ENCODE data around the gene NUTF2.
A peak's percentile ranks its signal among the peaks of the same experiment; 100 is the strongest.

NUTF2 gene

DNA sequence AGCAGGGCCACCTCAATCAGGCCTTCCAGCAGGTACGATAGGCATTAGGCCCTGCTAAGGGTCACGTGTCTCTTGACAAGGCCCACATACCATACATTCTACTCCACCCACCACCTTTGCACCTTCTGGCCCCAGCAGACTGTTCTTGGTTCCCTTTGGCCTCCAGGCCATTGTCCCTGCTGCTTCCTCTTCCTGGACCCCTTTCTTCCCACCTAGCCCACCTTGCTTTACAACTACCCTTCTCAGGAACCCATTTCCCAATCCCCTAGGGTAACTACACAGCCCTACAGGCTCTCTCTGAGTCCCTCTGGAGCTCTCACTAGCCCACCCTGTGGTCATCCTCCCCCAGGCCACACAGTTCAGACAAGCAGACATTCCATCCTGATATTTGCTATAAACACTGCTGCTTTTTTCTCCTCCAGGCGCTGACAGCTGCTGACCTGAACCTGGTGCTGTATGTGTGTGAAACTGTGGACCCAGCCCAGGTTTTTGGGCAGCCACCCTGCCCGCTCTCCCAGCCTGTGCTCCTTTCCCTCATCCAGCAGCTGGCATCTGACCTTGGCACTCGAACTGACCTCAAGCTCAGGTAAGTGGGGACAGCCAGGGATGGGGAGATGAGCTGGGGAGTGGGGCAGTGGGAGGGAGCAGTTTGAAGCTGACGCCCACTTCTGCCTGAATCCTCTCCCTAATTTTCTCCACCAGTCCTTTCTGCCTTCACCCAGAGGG, 36.6 kb downstream of the NUTF2 start:
- H3K27ac Mint-ChIP-seq = no peak overlapping the region
- DNase-seq = no peak
- peak; percentile 32 for ATAC-seq
- H3K4me1 Mint-ChIP-seq = no peaks in the 10 kb centered on the region
- H3K27me3 Mint-ChIP-seq = no peaks in the 10 kb centered on the region
- no peaks in the 10 kb centered on the region for H3K9me3 Mint-ChIP-seq
- no peak overlapping the region for H3K4me3 Mint-ChIP-seq

DNA sequence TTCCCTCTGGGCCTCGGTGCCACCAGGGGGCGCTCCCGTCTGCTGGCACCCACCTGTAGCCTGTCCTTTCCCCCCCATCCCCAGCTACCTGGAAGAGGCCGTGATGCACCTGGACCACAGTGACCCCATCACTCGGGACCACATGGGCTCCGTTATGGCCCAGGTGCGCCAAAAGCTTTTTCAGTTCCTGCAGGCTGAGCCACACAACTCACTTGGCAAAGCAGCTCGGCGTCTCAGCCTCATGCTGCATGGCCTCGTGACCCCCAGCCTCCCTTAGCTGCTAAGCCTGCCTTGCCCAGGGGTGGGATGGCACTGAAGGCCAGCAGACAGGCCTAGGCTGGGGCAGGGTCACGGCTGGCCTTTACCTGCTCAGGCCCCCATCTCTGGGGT, 37.1 kb downstream of the NUTF2 start:
- Mint-ChIP-seq H3K4me3 (no peak overlapping the region), H3K9me3 (no peaks in the 10 kb centered on the region), H3K4me1 (no peaks in the 10 kb centered on the region), H3K27ac (no peak overlapping the region), H3K27me3 (no peaks in the 10 kb centered on the region)
- DNase-seq (peak; percentile 71 to 73), ATAC-seq (peak; percentile 84)

DNA sequence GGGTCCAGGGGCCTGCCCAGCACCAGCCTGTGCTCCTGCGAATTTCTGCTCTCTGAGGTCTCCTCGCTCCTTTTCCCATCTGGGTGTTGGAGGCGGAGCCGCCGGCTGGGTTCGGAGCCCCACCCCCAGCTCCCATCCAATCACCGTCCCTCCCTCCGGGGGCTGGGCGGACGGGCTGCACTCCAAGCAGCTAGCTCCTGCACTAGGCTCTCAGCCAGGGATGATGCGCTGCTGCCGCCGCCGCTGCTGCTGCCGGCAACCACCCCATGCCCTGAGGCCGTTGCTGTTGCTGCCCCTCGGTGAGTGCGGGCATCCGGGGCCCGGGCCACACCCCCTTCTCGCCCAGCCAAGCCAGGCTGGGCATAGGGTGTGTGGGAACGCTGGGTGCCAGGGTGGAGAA, 38.0 kb downstream of the NUTF2 start, which contains the start of gene NRN1L:
NRN1L (plus strand) TSS at position 202 of the 400 bp plus-strand sequence; CDS start at position 221, 19 bp downstream.
- H3K27me3 Mint-ChIP-seq = no peaks in the 10 kb centered on the region
- no peaks in the 10 kb centered on the region for H3K4me1 Mint-ChIP-seq
- DNase-seq (no peak), ATAC-seq (no peak)
- no peaks in the 10 kb centered on the region for H3K9me3 Mint-ChIP-seq
- H3K27ac Mint-ChIP-seq = peak within 1 kb of the TSS in 1 of 2 donors; percentile 67
- no peak within 1 kb of the TSS for H3K4me3 Mint-ChIP-seq

DNA sequence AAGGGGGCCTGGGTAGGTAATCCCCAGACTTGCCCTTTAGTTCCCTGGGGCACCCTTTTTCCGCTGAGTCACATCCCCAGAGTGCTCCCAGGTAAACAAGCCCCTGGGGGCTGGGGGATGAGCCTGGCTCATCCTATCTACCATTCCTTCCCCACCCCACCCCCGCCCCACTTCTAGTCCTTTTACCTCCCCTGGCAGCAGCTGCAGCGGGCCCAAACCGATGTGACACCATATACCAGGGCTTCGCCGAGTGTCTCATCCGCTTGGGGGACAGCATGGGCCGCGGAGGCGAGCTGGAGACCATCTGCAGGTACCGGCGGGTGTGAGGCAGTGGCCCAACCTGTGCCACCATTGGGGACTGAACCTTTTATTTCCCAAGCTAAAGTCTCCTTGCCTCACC, 38.8 kb downstream of the NUTF2 start:
- no peaks in the 10 kb centered on the region for H3K9me3 Mint-ChIP-seq
- H3K27me3 Mint-ChIP-seq = no peaks in the 10 kb centered on the region
- DNase-seq = no peak
- H3K27ac Mint-ChIP-seq = no peak overlapping the region
- no peaks in the 10 kb centered on the region for H3K4me1 Mint-ChIP-seq
- no peak overlapping the region for H3K4me3 Mint-ChIP-seq
- ATAC-seq = no peak

DNA sequence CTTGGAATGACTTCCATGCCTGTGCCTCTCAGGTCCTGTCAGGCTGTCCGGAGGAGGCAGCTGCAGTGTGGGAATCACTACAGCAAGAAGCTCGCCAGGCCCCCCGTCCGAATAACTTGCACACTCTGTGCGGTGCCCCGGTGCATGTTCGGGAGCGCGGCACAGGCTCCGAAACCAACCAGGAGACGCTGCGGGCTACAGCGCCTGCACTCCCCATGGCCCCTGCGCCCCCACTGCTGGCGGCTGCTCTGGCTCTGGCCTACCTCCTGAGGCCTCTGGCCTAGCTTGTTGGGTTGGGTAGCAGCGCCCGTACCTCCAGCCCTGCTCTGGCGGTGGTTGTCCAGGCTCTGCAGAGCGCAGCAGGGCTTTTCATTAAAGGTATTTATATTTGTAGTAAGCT, 39.2 kb downstream of the NUTF2 start:
- Mint-ChIP-seq H3K9me3 (no peaks in the 10 kb centered on the region), H3K27me3 (no peaks in the 10 kb centered on the region), H3K4me1 (no peaks in the 10 kb centered on the region), H3K4me3 (no peak overlapping the region), H3K27ac (no peak overlapping the region)
- no peak for DNase-seq
- ATAC-seq = no peak

DNA sequence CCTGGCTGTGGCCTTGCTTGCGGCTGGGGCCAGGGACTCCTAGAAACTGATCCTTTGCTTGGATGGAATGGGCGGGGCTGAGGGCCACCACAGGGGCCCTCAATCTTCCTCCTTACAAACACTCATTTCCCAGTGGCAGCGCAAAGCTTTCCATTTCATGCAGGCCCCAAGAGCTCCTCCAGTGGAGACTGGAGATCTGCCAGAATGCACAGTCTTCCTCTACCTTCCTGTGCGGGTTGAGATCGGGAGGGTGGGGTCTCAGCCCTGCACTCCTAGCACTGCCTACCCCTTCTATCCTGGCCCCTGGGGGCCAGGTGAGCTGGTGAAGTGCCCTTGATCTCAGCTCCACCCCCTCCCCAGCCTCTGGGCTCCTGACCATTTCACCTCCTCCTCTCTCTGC, 39.7 kb downstream of the NUTF2 start:
- H3K27ac Mint-ChIP-seq = peak overlapping the region in 1 of 2 donors; percentile 20
- no peak overlapping the region for H3K4me3 Mint-ChIP-seq

DNA sequence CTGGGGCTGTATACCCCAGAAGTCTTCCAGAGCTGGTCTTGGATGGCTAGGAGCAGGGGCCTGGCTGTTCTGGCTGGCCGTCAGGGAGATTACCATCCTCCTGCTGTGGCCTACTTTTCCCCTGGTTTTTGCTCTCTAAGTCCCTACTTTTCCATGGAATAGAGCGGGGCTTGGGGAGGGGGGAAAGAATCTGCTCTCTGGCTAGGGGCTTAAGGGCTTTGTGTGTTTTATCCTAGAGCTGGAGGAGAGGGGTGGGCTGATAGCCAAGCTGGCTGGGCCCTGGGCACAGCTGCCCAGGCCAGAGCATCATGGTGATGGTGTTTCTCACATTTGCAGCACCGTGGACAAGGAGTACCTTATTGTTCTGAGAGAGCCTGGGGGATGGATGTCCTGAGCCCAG, 41.6 kb downstream of the NUTF2 start:
- ATAC-seq (no peak), DNase-seq (no peak)
- H3K27me3 Mint-ChIP-seq = no peaks in the 10 kb centered on the region
- no peak overlapping the region for H3K4me3 Mint-ChIP-seq
- H3K27ac Mint-ChIP-seq = no peak overlapping the region
- H3K9me3 Mint-ChIP-seq = no peaks in the 10 kb centered on the region
- H3K4me1 Mint-ChIP-seq = peaks cover 8% of the 10 kb centered on the region

More for the DNA sequence above, 39.7 kb downstream of the NUTF2 start:
- no peak for DNase-seq
- H3K27me3 Mint-ChIP-seq = no peaks in the 10 kb centered on the region
- H3K4me1 Mint-ChIP-seq = no peaks in the 10 kb centered on the region
- no peak for ATAC-seq
- no peaks in the 10 kb centered on the region for H3K9me3 Mint-ChIP-seq

DNA sequence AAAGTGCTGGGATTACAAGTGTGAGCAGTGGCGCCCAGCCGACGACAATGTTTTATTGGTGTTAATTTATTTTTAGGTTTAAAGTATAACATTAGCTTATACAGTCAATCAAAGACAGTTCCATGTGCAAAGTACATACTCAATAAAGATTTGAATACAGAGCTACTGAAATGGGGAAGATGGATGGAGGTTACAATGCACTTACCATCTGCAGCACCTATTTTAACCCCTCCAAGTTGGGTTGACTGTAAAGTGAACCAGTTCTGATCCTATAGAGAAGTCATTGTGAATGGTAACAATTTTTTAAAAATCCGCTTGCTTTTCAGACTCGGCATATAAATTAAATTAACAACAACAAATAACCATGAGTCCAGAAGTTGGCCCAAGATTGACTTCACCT, 45.6 kb downstream of the NUTF2 start:
- DNase-seq (no peak), ATAC-seq (no peak)
- H3K4me1 Mint-ChIP-seq = peaks cover 27% of the 10 kb centered on the region

DNA sequence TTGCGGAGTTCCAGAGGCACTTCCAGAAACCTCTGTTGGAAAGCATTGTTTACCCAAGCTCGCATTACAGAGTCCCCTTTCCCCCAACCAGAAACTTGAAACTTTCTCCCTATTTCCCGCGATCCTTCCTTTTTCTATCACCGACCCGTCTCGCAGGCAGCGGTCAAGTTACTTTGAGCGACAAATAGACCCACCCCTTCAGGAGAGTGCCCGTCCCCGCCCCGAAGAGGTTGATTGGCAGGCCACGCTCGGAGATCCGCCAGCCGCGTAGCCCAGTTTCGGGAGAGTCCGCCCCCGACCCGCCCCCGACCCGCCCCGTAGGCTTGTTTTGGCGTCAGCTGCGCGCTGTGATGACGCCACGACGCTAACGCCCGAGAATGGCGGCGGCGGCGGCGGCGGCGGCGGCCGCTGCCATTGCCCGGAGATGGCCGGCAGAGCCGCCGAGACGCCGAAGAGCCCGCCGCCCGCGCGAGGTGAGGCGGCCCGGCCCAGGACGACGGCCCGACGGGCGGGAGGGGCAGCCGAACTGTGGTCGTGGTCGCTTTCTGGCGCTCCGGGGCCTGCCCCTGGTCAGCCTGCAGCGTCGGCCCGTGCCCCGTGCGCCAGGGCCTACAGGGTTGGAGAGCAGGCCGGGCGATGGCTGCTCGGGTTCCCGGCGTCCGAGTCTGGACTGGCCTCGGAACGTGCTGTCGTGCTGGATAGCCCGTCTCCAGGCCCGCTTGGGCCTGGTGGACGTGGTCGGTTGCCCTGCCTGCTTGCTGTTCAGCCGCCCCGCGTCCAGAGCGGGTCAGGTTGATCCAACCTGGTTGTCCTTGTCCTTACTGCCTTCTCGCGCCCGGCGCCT, 46.4 kb downstream of the NUTF2 start, which contains the start of gene PSKH1:
PSKH1 (plus strand) TSS at position 356 of the 844 bp plus-strand sequence. CDS start 15,496 bp downstream, outside the sequence.
- peak; percentile 99 for ATAC-seq
- H3K27me3 Mint-ChIP-seq = no peaks in the 10 kb centered on the region
- no peaks in the 10 kb centered on the region for H3K9me3 Mint-ChIP-seq
- peak within 1 kb of the TSS; percentile 86 to 99 for H3K4me3 Mint-ChIP-seq
- peak; percentile 87 to 92 for DNase-seq
- peaks cover 29% of the 10 kb centered on the region for H3K4me1 Mint-ChIP-seq
- peak within 1 kb of the TSS; percentile 98 to 99 for H3K27ac Mint-ChIP-seq

More for the DNA sequence above, 45.6 kb downstream of the NUTF2 start:
- Mint-ChIP-seq H3K4me3 (peak overlapping the region; percentile 86 to 99), H3K27ac (no peak overlapping the region), H3K27me3 (no peaks in the 10 kb centered on the region), H3K9me3 (no peaks in the 10 kb centered on the region)

DNA sequence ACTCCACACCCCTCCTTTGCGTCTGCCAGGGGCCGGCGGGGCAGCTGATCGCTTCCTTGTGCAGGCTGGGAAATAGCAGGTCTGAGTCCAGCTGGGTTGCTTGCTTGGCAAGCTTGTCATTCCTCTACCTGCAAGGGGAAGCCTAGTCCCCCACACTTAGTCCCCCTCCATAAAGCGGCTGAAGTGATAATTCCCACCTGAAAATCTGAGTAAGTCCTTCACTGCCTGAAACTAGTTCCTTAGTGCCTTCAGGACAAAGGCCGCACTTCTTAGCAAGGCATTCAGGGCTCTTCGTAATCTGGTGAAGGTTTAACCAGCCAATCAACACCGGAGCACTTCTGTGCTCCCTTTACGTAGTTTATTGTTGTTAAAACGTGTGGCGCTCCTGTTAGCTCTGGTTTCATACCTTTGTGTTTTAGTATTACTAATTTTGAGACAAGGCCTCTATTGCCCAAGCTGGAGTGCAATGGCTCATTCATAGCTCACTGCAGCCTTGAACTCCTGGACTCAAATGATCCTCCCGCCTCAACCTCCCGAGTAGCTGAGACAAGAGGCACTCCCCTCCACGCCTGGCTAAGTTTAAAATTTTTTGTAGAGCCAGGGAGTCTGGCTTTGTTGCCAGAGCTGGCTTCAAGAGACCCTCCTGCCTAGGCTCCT, 47.1 kb downstream of the NUTF2 start:
- DNase-seq = no peak
- peaks cover 29% of the 10 kb centered on the region for H3K4me1 Mint-ChIP-seq
- ATAC-seq = no peak

DNA sequence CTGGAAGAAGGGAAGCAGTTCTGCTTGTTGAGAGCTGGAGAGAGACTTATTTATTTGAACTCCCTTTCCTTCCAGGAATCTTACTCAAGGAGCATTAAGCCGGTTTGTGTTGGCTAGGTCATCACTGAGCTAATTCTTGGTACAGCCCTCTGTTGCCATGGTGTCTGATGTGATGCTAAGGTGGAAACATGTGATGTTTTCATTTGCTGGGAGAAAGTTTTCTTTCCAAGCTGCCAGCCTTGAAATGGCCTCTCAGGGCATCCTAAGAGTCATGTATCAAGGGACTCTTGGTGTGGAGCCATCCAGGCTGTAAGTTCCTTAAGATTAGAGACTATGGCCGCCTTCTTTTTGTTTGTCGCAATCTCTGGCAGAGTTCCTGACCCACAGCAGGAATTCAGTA, 50.5 kb downstream of the NUTF2 start:
- peaks cover 29% of the 10 kb centered on the region for H3K4me1 Mint-ChIP-seq
- no peaks in the 10 kb centered on the region for H3K9me3 Mint-ChIP-seq
- H3K27ac Mint-ChIP-seq = no peak overlapping the region
- ATAC-seq (no peak), DNase-seq (no peak)
- H3K27me3 Mint-ChIP-seq = no peaks in the 10 kb centered on the region
- no peak overlapping the region for H3K4me3 Mint-ChIP-seq

More for the DNA sequence above, 47.1 kb downstream of the NUTF2 start:
- peak overlapping the region; percentile 86 to 99 for H3K4me3 Mint-ChIP-seq
- H3K9me3 Mint-ChIP-seq = no peaks in the 10 kb centered on the region
- peak overlapping the region; percentile 98 to 99 for H3K27ac Mint-ChIP-seq
- H3K27me3 Mint-ChIP-seq = no peaks in the 10 kb centered on the region

DNA sequence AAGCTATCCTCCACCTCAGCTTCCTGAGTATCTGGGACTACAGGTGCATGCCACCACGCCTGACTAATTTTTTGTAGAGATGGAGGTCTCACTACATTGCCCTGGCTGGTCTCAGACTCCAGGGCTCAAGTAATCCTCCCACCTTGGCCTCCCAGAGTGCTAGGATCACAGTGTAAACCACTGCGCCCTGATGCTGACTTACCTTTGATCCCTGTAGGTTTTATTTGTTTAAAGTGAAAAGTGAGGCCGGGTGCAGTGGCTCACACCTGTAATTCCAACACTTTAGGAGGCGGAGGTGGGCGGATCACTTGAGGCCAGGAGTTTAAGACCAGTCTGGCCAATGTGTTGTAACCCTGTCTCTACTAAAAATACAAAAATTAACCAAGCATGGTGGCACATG, 55.0 kb downstream of the NUTF2 start:
- H3K4me1 Mint-ChIP-seq = peaks cover 8% of the 10 kb centered on the region
- H3K4me3 Mint-ChIP-seq = no peak overlapping the region
- peak overlapping the region in 1 of 2 donors; percentile 59 for H3K27ac Mint-ChIP-seq
- no peaks in the 10 kb centered on the region for H3K27me3 Mint-ChIP-seq
- DNase-seq (no peak), ATAC-seq (no peak)
- no peaks in the 10 kb centered on the region for H3K9me3 Mint-ChIP-seq

DNA sequence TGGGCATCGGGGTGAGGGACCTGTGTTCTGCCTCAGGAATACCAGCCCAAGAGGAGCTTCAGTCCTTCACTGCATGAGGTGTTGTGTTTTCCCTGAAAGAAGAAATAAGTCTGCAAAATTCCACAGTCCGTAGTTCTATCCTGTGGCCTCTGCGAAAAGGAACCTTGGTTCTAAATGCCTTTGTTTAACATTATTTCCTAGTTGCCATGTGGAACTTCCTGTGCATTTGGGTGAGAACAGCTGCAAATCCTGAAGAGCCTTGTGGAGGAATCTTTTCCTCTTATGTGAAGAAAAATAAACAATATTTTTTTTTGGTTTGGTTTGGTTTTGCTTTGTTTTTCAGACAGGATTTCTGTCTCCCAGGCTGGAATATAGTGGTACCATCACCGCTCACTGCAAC, 56.1 kb downstream of the NUTF2 start:
- no peaks in the 10 kb centered on the region for H3K9me3 Mint-ChIP-seq
- peaks cover 7% of the 10 kb centered on the region for H3K4me1 Mint-ChIP-seq
- ATAC-seq = no peak
- no peak overlapping the region for H3K27ac Mint-ChIP-seq
- DNase-seq = no peak
- no peaks in the 10 kb centered on the region for H3K27me3 Mint-ChIP-seq
- no peak overlapping the region for H3K4me3 Mint-ChIP-seq

DNA sequence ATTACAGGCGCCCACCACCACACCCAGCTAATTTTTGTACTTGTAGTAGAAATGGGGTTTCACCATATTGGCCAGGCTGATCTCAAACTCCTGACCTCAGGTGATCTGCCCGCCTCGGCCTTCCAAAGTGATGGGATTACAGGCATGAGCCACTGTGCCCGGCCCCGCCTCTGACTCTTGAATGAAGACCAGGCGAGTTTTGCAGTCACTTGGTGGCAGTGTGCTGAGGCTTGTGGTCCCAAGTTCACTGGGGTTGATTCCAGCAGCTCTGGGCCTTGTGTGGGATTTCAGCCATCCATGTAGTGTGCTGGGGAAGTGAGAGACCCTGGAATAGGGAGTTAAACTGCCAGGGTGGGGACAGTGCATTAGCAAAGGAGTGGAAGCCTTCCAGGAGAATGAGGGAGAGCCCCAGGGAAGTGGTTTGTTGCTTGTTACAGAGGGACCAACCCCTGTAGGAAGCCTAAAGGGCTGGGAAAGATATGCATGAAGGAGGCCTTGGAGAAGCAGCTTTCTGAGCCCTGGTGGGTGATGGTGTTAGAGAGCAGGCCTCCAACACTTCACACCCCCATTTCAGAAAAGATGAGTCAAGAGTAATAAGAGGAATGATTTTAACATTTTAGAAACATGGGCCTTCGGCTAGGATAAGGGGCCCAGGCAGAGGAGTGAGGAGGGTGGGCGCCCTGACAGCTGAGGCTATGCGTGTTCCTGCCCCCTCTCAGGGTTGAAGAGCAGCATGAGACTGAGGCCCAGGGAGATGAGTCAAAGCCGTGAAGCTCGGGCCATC, 60.9 kb downstream of the NUTF2 start:
- Mint-ChIP-seq H3K4me1 (peaks cover 28% of the 10 kb centered on the region), H3K9me3 (no peaks in the 10 kb centered on the region), H3K27ac (peak overlapping the region in 1 of 2 donors; percentile 54), H3K4me3 (no peak overlapping the region), H3K27me3 (no peaks in the 10 kb centered on the region)
- ATAC-seq (no peak), DNase-seq (no peak)
